Measurements from ENCODE around the gene C22orf39. TPM values are rescaled to one million over a fixed set of nuclear protein-coding genes. Genes with fewer than 3 reads are reported as not detected.

The C22orf39 gene, protein sequence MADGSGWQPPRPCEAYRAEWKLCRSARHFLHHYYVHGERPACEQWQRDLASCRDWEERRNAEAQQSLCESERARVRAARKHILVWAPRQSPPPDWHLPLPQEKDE
- polyA plus RNA-seq (2013), result 38.1 TPM

DNA sequence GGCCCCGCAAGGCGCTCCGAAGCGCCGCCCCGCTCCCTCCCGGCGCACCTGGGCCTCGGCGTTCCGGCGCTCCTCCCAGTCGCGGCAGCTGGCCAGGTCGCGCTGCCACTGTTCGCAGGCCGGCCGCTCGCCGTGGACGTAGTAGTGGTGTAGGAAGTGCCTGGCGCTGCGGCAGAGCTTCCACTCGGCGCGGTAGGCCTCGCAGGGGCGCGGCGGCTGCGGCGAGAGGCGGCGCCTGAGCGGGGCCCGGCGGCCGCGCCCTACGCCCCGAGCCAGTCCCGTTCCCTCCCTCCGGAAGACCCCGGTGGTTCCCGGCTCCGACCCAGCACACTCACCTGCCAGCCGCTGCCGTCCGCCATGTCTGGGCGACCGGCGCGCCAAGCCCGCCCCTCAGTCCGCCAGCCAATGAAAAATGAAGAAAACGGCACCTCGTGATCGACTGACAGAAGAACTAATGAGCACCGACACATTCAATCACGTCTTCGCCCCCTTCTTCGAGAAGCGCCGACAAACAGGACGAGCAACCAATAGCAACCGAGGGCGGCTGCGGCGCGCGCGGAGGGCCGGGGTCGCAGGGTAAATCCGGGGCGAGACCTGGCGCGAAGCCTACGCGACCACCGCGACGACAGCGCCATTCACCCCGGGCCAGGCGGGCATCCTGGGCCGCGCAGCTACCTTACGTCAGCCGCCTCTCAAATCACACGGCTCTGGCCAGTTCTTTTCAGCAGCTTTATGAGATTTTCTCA is at the start of gene C22orf39:
TSS of gene C22orf39 (minus strand) at position 382 of the 746 bp plus-strand sequence. CDS start at position 359, 23 bp downstream.
- H3K36me3 ChIP-seq (ENCODE audit: control insufficient read depth in 4 of 4, insufficient read depth in 4 of 4, low read length in 3 of 4), result peaks cover 6 to 56% (median 28%) of the 10 kb centered on the region in 4 experiments
- 0% methylated on average over 77 of the region's 92 CpGs for WGBS (ENCODE audit: insufficient coverage)
- H3K4me1 ChIP-seq (ENCODE audit: control extremely low read depth in 1 of 4, control insufficient read depth in 4 of 4, insufficient read depth in 4 of 4, low read length in 3 of 4), result peaks cover 9 to 29% (median 20%) of the 10 kb centered on the region in 4 experiments
- H3K9me3 ChIP-seq (ENCODE audit: control extremely low read depth in 1 of 5, control insufficient read depth in 4 of 5, insufficient read depth in 2 of 5, low read depth in 1 of 5, low read length in 4 of 5), result no peaks in the 10 kb centered on the region
- peak within 1 kb of the TSS; percentile 67 to 96 (median 89) for H3K4me3 ChIP-seq (ENCODE audit: control insufficient read depth in 1 of 7, extremely low read depth in 1 of 7, insufficient read depth in 4 of 7, low read depth in 2 of 7, low read length in 6 of 7)
- CTCF ChIA-PET, result interaction anchor here (0.8 to 1.3 kb wide), 2 partner anchors 10 to 16 kb away, joined by 3 read pairs; partner anchors contain the start of genes HIRA and MRPL40
- peak within 1 kb of the TSS; percentile 75 to 92 for H3K27ac ChIP-seq (ENCODE audit: insufficient read depth in 1 of 2, low read depth in 1 of 2, low read length in 2 of 2, poor library complexity in 1 of 2, severe bottlenecking in 2 of 2)
- POLR2A ChIA-PET, result interaction anchor here (0.6 to 1.6 kb wide), 4 partner anchors 9 to 337 kb away, joined by 3 to 6 read pairs (median 4); partner anchors contain the start of gene MRPL40
- DNase-seq, result peak; percentile 90 to 96 (median 94)
- no peaks in the 10 kb centered on the region for H3K27me3 ChIP-seq (replicated peaks in 2 of 5; ENCODE audit: control insufficient read depth in 4 of 5, insufficient read depth in 5 of 5, low read length in 4 of 5)

DNA sequence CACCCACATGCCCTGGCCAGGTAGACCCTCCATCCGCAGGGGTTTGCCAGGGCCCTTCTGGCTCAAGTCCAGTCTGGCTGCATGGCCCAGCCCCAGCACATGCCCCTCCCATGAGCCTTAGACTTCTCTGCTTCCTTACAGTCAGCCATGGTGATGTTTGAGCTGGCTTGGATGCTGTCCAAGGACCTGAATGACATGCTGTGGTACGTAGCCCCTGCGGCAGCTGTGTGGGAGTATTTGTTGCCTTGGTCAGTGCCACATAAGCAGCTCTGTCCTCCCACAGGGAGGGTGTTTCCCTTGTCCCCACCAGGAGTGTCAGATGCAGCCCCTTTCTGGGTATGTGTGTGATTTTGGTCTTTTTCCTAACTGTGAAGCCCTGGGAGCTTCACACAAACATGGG is 49.7 kb upstream of the C22orf39 start:
- H3K27ac ChIP-seq (ENCODE audit: insufficient read depth in 1 of 2, low read depth in 1 of 2, low read length in 2 of 2, poor library complexity in 1 of 2, severe bottlenecking in 2 of 2), result no peak overlapping the region
- no peak overlapping the region for H3K4me3 ChIP-seq (ENCODE audit: control insufficient read depth in 1 of 7, extremely low read depth in 1 of 7, insufficient read depth in 4 of 7, low read depth in 2 of 7, low read length in 6 of 7)
- H3K4me1 ChIP-seq (ENCODE audit: control extremely low read depth in 1 of 4, control insufficient read depth in 4 of 4, insufficient read depth in 4 of 4, low read length in 3 of 4), result peaks cover 0 to 6% (median 3%) of the 10 kb centered on the region in 4 experiments
- H3K9me3 ChIP-seq (ENCODE audit: control extremely low read depth in 1 of 5, control insufficient read depth in 4 of 5, insufficient read depth in 2 of 5, low read depth in 1 of 5, low read length in 4 of 5), result no peaks in the 10 kb centered on the region
- H3K36me3 ChIP-seq (ENCODE audit: control insufficient read depth in 4 of 4, insufficient read depth in 4 of 4, low read length in 3 of 4), result peaks cover 12 to 76% (median 28%) of the 10 kb centered on the region in 4 experiments
- 36% methylated on average over 3 of the region's 3 CpGs for WGBS (ENCODE audit: insufficient coverage)
- POLR2A ChIA-PET, result no interaction called here
- peak in 2 of 3 donors; percentile 74 to 77 for DNase-seq
- no peaks in the 10 kb centered on the region for H3K27me3 ChIP-seq (replicated peaks in 2 of 5; ENCODE audit: control insufficient read depth in 4 of 5, insufficient read depth in 5 of 5, low read length in 4 of 5)
- CTCF ChIA-PET, result interaction anchor here (0.9 to 7.3 kb wide), 4 partner anchors 25 to 134 kb away, joined by 3 to 136 read pairs (median 4); no protein-coding TSS in a partner anchor

DNA sequence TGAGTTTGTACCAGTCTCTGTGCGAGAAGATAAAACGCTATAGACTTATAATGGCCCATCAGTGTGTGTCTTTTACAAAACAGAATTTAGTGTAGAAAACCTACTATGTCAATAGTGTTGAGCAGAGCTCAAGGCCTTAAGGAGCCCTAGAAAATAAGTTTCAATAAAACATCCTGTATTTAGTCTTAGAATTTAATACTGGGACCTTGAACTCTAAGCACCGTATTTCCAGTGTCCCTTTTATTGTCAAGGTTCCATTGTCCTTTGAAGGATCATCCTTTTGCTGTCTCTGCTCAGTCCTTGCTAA is 48.8 kb upstream of the C22orf39 start:
- no peak overlapping the region for H3K27ac ChIP-seq (ENCODE audit: insufficient read depth in 1 of 2, low read depth in 1 of 2, low read length in 2 of 2, poor library complexity in 1 of 2, severe bottlenecking in 2 of 2)
- ChIA-PET POLR2A (no interaction called here), CTCF (interaction anchor here (0.6 to 7.3 kb wide), 23 partner anchors 8 to 224 kb away, joined by 3 to 136 read pairs (median 4); no protein-coding TSS in a partner anchor)
- peaks cover 13 to 78% (median 27%) of the 10 kb centered on the region in 4 experiments for H3K36me3 ChIP-seq (ENCODE audit: control insufficient read depth in 4 of 4, insufficient read depth in 4 of 4, low read length in 3 of 4)
- H3K9me3 ChIP-seq (ENCODE audit: control extremely low read depth in 1 of 5, control insufficient read depth in 4 of 5, insufficient read depth in 2 of 5, low read depth in 1 of 5, low read length in 4 of 5), result no peaks in the 10 kb centered on the region
- no peak overlapping the region for H3K4me3 ChIP-seq (ENCODE audit: control insufficient read depth in 1 of 7, extremely low read depth in 1 of 7, insufficient read depth in 4 of 7, low read depth in 2 of 7, low read length in 6 of 7)
- DNase-seq, result no peak
- WGBS (ENCODE audit: insufficient coverage), result 100% methylated on average over 1 of the region's 3 CpGs
- peaks cover 0 to 6% (median 3%) of the 10 kb centered on the region in 4 experiments for H3K4me1 ChIP-seq (ENCODE audit: control extremely low read depth in 1 of 4, control insufficient read depth in 4 of 4, insufficient read depth in 4 of 4, low read length in 3 of 4)
- H3K27me3 ChIP-seq (replicated peaks in 2 of 5; ENCODE audit: control insufficient read depth in 4 of 5, insufficient read depth in 5 of 5, low read length in 4 of 5), result no peaks in the 10 kb centered on the region

DNA sequence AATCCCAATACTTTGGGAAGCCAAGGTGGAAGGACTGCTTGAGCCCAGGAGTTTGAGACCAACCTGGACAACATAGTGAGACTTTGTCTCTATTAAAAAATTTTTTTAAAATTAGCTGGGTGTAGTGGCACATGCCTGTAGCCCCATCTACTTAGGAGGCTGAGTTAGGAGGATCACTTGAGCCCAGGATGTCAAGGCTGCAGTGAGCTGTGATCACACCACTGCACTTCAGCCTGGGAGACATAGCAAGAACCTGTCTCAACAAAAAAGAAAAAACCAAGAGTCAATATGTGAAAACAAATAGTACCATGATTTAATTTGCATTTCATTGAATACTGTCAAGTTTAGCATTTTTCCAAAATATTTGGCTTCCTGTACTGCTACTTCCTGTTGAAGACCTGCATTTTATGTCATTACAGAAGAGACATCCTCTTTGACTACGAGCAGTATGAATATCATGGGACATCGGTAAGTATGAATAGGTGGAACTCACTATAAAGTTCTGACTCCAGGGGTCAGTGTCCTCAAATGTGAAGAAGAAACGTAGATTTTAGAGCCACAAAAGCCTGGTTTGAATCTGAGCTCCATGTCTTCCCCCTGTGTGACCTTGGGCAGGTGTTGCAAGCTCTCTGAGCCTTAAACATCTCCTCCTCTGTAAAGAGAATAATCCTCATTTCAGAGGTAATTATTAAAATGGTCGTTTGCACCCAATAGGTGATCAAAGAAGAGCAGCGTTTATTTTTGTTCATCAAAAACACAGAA is 48.2 kb upstream of the C22orf39 start:
- Histone ChIP-seq H3K4me1 (ENCODE audit: control extremely low read depth in 1 of 4, control insufficient read depth in 4 of 4, insufficient read depth in 4 of 4, low read length in 3 of 4) (peaks cover 0 to 6% (median 3%) of the 10 kb centered on the region in 4 experiments), H3K9me3 (ENCODE audit: control extremely low read depth in 1 of 5, control insufficient read depth in 4 of 5, insufficient read depth in 2 of 5, low read depth in 1 of 5, low read length in 4 of 5) (no peaks in the 10 kb centered on the region), H3K27me3 (replicated peaks in 2 of 5; ENCODE audit: control insufficient read depth in 4 of 5, insufficient read depth in 5 of 5, low read length in 4 of 5) (no peaks in the 10 kb centered on the region), H3K27ac (ENCODE audit: insufficient read depth in 1 of 2, low read depth in 1 of 2, low read length in 2 of 2, poor library complexity in 1 of 2, severe bottlenecking in 2 of 2) (no peak overlapping the region), H3K36me3 (ENCODE audit: control insufficient read depth in 4 of 4, insufficient read depth in 4 of 4, low read length in 3 of 4) (peaks cover 13 to 80% (median 28%) of the 10 kb centered on the region in 4 experiments), H3K4me3 (ENCODE audit: control insufficient read depth in 1 of 7, extremely low read depth in 1 of 7, insufficient read depth in 4 of 7, low read depth in 2 of 7, low read length in 6 of 7) (no peak overlapping the region)
- 61% methylated on average over 5 of the region's 5 CpGs for WGBS (ENCODE audit: insufficient coverage)
- CTCF ChIA-PET, result interaction anchor here (0.6 to 7.3 kb wide), 23 partner anchors 9 to 225 kb away, joined by 3 to 136 read pairs (median 4); no protein-coding TSS in a partner anchor
- peak; percentile 79 to 89 (median 89) for DNase-seq
- POLR2A ChIA-PET, result no interaction called here

DNA sequence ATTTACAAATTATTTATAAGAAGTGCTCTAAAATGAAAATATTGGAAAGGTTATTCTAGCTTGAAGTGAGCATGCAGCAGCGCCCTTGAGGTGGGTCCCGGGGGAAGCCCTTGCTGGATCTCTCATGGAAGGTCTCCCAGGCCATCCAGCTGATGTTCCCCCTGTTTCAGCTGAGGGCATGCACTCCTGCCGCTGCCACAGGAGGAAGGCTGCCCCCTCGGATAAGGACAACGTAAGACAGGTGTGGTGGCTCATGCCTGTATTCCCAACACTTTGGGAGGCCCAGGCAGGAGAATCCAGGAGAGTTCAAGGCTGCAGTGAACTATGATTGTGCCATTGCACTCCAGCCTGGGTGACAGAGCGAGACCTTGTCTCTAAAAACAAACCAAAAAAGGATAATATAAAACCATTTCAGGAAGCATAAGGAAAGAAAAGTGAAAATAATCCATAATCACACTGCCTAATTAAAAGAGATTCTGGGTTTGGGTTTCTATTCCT is 47.2 kb upstream of the C22orf39 start:
- 94% methylated on average over 4 of the region's 6 CpGs for WGBS (ENCODE audit: insufficient coverage)
- CTCF ChIA-PET, result interaction anchor here (1.7 to 7.3 kb wide), 2 partner anchors 17 to 136 kb away, joined by 4 to 136 read pairs; no protein-coding TSS in a partner anchor

DNA sequence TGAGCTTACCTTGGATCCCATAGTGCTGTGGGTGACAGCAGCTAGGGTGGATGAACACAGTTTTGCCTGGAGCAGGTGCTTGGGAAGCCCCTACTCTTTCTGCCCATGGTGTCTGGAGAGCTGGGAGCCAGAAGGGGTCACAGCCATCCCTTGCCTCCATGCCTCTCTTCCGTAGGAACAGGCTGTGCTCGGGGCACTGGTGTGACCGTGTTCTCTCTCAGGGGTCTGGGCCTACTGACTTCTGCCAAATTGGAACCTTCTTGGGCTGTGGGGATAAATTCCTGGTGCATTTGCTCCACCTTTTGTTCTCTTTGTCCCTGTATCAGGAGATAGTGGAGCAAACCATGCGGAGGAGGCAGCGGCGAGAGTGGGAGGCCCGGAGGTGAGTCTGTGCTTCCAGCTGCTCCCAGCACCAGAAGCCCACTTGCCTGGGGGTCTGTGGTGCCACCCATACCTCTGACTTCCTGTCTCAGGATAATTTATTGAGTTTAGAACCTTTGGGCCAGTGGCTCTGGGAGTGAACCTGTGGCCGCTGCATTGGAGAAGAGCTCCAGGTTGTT is 46.6 kb upstream of the C22orf39 start:
- 99% methylated on average over 8 of the region's 8 CpGs for WGBS (ENCODE audit: insufficient coverage)
- ChIA-PET POLR2A (interaction anchor here (0.6 kb wide), 1 partner anchor 15 kb away, joined by 3 read pairs; the partner anchor contains the start of gene CDC45), CTCF (interaction anchor here (0.9 to 7.3 kb wide), 5 partner anchors 17 to 137 kb away, joined by 3 to 136 read pairs (median 4); partner anchors contain the start of gene CLDN5)
- DNase-seq, result no peak
- peaks cover 0 to 8% (median 3%) of the 10 kb centered on the region in 4 experiments for H3K4me1 ChIP-seq (ENCODE audit: control extremely low read depth in 1 of 4, control insufficient read depth in 4 of 4, insufficient read depth in 4 of 4, low read length in 3 of 4)
- no peaks in the 10 kb centered on the region for H3K27me3 ChIP-seq (replicated peaks in 2 of 5; ENCODE audit: control insufficient read depth in 4 of 5, insufficient read depth in 5 of 5, low read length in 4 of 5)
- H3K36me3 ChIP-seq (ENCODE audit: control insufficient read depth in 4 of 4, insufficient read depth in 4 of 4, low read length in 3 of 4), result peaks cover 8 to 73% (median 23%) of the 10 kb centered on the region in 4 experiments
- no peak overlapping the region for H3K4me3 ChIP-seq (ENCODE audit: control insufficient read depth in 1 of 7, extremely low read depth in 1 of 7, insufficient read depth in 4 of 7, low read depth in 2 of 7, low read length in 6 of 7)
- H3K9me3 ChIP-seq (ENCODE audit: control extremely low read depth in 1 of 5, control insufficient read depth in 4 of 5, insufficient read depth in 2 of 5, low read depth in 1 of 5, low read length in 4 of 5), result no peaks in the 10 kb centered on the region
- H3K27ac ChIP-seq (ENCODE audit: insufficient read depth in 1 of 2, low read depth in 1 of 2, low read length in 2 of 2, poor library complexity in 1 of 2, severe bottlenecking in 2 of 2), result no peak overlapping the region

More for the DNA sequence above, 47.2 kb upstream of the C22orf39 start:
- H3K9me3 ChIP-seq (ENCODE audit: control extremely low read depth in 1 of 5, control insufficient read depth in 4 of 5, insufficient read depth in 2 of 5, low read depth in 1 of 5, low read length in 4 of 5), result no peaks in the 10 kb centered on the region
- H3K4me3 ChIP-seq (ENCODE audit: control insufficient read depth in 1 of 7, extremely low read depth in 1 of 7, insufficient read depth in 4 of 7, low read depth in 2 of 7, low read length in 6 of 7), result no peak overlapping the region
- no peak for DNase-seq
- peaks cover 11 to 77% (median 26%) of the 10 kb centered on the region in 4 experiments for H3K36me3 ChIP-seq (ENCODE audit: control insufficient read depth in 4 of 4, insufficient read depth in 4 of 4, low read length in 3 of 4)
- H3K27ac ChIP-seq (ENCODE audit: insufficient read depth in 1 of 2, low read depth in 1 of 2, low read length in 2 of 2, poor library complexity in 1 of 2, severe bottlenecking in 2 of 2), result no peak overlapping the region
- peaks cover 0 to 6% (median 3%) of the 10 kb centered on the region in 4 experiments for H3K4me1 ChIP-seq (ENCODE audit: control extremely low read depth in 1 of 4, control insufficient read depth in 4 of 4, insufficient read depth in 4 of 4, low read length in 3 of 4)
- H3K27me3 ChIP-seq (replicated peaks in 2 of 5; ENCODE audit: control insufficient read depth in 4 of 5, insufficient read depth in 5 of 5, low read length in 4 of 5), result no peaks in the 10 kb centered on the region
- POLR2A ChIA-PET, result interaction anchor here (0.6 kb wide), 1 partner anchor 15 kb away, joined by 3 read pairs; the partner anchor contains the start of gene CDC45
